ENCODE results near the gene SRSF6.

GRCh38 chr20:43415661-43416430 is 41.9 kb upstream of the SRSF6 start:
- TF ChIP-seq CTCF (IDR thresholded peaks at IDR 0.05; ENCODE audit: low read depth, low read length, poor library complexity, severe bottlenecking) (no peak), EZH2phosphoT487 (IDR thresholded peaks at IDR 0.05; ENCODE audit: borderline replicate concordance, low read length) (no peak)

Measured in DOHH2 (cell line).